GM19035 (cell line): ENCODE measurements around the gene MARF1.
"Not testable (repeated sequence)": the region's sequence is repeated elsewhere in the genome, so short reads cannot be mapped to it uniquely, and the experiment has no call there.

Experiments
- ATAC-seq: cut with Tn5 transposase; IDR thresholded peaks from one replicate; pipeline ENCODE4 v1.9.1; 2021; ENCODE audit not compliant: unreplicated experiment

MARF1 gene

GRCh38 chr16:15631730-15632409, 11.1 kb downstream of the MARF1 start:
- ATAC-seq: no peak

GRCh38 chr16:15621889-15622288, 21.1 kb downstream of the MARF1 start:
- no peak for ATAC-seq

DNA sequence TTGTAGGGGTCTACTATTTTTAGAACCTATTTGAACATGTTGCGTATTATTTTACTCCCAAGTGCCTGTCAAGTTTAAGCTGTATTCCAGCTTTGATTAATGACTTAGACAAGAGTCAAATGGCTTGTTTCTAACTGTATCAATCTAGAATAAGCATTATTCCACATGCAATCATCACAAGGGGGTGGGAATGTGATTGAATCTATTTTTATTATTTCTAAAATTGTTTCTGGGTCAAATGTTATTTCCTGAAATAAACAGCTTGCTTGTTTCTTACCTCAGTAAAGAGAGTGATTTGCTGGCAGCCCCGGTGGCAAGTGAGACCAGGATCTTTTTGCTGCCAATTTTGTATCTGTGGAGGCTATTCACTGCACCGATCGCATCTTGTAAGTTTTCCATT, 21.5 kb downstream of the MARF1 start:
- ATAC-seq: no peak

DNA sequence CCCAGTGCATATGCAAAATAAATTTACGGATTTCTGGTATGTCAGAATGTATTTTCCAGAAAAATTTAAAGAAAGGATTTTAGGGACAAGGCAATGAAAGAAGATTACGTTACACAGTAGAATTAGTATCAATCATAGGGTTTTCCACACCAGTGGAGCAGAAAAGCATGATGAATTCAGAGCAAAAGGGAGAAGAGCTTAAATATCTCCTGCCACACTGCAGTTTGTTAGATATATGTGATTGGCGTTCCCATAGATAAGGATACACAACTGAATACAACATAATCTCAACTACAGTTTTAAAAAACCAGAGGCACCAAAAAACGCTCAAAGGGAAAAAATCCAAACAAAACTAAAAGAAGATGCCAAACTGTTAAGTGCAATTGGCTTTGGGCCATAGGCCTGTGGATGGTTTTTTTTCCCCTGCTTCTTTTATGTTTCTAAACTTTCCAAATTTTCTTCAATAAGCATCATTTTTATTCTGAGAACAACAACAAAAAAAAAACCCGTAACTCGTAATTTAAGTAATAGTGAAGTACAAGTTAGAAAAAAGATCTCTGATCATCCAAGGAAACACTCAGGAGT, 22.3 kb downstream of the MARF1 start:
- no peak for ATAC-seq

GRCh38 chr16:15618392-15618791, 24.6 kb downstream of the MARF1 start:
- no peak for ATAC-seq

DNA sequence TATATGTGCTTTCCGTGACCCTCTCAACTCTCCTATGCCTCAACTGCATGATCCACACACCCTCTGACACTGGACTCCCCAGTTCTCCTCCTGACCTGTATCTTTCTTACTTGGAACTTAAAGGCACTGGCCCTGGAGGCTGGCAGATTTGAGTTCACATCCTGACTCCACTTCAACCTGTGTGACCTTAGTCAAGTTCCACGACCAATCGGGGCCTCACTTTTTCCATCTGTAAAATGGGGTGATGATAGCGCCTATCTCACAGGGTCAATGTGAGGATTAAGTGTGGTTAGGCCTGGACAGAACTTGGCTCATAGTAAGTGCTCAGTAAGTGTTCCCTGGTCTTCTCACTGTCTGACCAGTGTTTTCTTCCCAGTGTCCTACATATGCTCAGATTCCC, 25.1 kb downstream of the MARF1 start:
- no peak for ATAC-seq

GRCh38 chr16:15616475-15617165, 26.3 kb downstream of the MARF1 start:
- ATAC-seq: no peak

GRCh38 chr16:15616012-15616411, 26.9 kb downstream of the MARF1 start:
- no peak for ATAC-seq

DNA sequence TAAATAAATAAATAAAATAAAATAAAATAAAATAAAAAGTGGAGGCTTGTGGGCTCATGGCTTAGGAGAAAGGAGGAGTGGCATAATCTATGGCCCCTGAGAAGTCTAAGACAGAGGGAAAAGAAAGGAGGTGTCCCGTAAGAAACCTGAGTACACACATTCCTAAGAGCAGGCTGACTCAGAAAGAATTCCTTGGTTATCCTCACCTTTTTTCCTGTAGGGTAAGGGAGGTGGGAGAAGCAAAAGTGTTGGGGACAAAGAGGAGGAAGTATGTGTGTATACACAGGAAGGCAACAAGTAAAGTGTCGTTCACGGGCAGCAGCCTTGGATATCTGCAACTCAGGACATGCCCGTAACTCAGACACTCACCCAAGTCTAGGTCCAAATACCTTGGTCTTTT, 29.3 kb downstream of the MARF1 start:
- ATAC-seq: no peak

DNA sequence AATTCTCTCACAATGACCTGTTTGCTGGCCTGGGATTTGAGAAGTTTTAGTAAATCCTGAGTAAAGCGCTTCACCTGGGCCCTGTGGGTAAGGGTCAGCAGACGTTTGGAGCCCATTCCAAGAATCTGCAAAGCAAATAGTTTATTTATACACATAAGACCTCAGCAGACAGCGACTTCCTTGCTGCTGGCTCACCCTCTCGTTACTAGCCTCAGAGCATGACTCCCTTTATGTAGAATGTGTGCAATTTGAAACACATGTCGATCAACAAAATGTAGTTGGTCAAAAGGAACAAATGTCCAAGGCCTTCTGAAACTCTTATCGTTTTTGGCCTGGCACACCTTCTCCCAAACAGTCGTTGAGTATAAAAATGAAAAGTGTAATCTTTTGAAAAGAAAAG, 31.3 kb downstream of the MARF1 start:
- ATAC-seq: no peak

DNA sequence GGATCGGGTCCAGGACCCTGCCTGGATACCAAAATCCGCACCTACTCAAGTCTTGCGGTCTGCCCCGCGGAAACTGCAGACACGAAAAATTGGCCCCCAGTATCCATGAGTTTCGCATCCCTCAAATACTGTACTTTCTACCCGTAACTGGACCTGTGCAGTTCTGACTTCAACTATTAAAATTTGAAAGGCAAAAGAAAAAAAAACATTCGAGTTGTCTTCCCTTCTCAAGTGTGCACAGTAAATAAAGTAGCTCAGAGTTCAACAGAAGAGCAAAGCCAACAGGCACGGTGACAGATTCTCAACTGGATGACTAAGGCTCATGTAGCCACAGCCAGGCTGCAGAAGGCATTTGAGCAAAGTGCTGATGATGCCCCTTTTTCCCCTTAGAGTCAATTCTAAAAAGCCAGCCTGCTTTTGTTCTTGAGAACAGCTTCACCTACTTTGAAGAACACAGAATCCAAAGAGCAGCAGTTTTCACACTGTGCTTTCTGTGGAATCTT, 32.5 kb downstream of the MARF1 start:
- ATAC-seq: no peak

- ATAC-seq: no peak
These were observed 33.7 kb downstream of the MARF1 start for GRCh38 chr16:15609286-15609649.

GRCh38 chr16:15608398-15609285, 34.3 kb downstream of the MARF1 start:
- ATAC-seq: no peak

DNA sequence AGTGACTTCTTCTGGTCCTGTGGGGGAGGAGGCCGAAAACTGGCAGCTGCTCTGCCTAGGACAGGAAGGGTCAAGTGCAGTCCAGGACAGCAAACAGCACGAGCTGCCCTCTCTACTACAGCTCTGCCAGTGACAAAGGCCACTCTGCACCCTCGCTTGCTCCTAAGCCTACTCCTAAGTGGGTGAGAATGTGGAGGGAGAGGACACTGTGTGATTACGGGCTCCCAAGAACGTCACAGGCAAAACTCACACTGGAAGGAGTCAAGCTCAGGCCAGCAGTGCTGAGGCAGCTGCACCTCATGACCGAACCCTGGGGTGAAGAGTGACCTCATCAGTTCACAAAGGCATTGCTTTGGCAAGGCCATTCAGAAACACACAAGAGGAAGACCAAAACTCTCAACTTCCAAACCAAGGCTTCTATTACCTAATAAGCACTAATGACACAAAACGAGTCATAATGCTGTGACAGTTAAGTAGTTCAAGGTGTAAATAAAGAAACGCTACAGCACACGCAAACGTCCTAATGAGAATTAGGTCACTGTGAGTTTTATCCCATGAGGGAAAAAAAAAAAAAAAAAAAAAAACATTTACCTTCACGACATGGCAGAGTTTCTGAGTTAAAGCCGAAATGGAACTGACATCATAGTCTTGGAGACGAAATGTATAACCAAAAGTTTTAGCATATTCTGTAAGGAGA, 35.1 kb downstream of the MARF1 start:
- no peak for ATAC-seq

DNA sequence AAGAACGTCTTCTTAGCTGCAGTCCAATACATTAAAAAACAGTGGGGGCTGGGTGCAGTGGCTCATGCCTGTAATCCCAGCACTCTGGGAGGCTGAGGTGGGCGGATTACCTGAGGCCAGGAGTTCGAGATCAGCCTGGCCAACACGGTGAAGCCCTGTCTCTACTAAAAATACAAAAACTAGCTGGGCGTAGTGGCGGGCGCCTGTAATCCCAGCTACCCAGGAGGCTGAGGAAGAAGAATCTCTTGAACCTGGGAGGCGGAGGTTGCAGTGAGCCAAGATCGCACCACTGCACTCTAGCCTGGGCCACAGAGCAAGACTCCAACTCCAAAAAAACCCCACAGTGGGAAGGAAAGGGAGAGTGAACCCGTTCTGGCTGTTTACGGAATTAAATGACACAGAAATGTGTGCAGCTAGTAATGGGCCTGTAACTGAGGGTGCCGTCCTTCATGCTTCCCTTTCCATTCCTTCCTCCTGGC, 35.7 kb downstream of the MARF1 start:
- ATAC-seq: not testable (repeated sequence)

DNA sequence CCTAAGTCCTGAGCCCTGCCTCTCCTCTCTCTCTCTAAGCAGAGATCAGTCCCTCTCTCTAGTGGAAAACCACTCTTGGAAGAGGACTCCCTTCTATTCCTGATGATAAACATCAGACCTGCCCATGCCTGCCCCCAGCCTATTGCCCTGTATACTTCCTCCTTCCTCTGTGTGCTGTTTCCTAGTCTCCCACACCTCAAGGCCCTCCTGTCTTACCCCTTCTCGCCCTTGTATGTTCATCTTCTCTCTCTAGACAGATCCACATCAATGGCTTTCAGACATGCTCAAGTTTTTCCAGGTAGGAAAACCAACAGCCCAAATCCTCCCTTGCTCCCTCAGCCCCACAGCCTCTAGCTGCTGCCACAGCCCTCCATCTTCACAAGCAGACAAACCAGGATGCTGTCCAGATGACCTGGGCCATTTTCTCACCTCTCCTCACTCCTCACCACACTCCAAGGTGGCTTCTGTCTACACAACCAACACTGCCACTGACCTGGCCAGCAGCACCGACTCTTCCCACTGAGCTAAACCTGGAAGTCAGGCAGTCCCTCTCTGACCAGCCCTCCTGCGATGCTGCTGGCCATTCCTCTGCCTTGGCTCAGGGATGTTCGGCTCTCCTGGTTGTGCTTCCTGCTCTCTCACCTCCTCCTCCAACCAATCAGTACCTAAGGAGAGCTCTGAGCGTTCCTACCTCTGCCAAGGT, 36.3 kb downstream of the MARF1 start:
- no peak for ATAC-seq

GRCh38 chr16:15605839-15606517, 37.0 kb downstream of the MARF1 start:
- no peak for ATAC-seq

GRCh38 chr16:15604460-15605440, 38.2 kb downstream of the MARF1 start:
- no peak for ATAC-seq
